Stimulated activated CD4-positive, alpha-beta T cell treated with anti-CD3 and anti-CD28 coated beads, Interleukin-15, amount 100 ng/mL, for 48 hours (primary cell): ENCODE data around the gene CCNJL.

Experiments
- DNase-seq, 2 donors: peaks; one replicate each; pipeline ENCODE4 v3.0.0-alpha.2; 2020; ENCODE audit warnings: low read depth in 2 of 2

The CCNJL gene

DNA sequence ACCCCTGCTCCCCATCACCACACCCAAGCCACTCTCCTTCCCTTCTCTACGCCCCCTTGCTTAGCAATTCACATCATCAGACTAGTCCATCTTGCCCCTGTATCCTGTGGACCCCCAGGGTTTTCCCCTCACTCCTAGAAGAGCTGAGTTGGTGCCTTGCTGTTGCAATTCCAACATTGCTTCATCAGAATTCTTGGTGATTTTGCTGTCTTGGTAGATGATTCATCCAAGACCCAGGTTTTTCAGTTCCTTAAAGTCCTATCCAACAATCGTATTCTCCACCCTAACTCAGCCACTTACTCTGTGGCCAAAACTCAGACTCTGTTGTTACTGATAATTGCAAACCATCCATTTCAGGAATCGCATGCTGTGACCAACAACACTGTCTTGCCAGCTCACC lies 21.4 kb upstream of the CCNJL start:
- no peak for DNase-seq

DNA sequence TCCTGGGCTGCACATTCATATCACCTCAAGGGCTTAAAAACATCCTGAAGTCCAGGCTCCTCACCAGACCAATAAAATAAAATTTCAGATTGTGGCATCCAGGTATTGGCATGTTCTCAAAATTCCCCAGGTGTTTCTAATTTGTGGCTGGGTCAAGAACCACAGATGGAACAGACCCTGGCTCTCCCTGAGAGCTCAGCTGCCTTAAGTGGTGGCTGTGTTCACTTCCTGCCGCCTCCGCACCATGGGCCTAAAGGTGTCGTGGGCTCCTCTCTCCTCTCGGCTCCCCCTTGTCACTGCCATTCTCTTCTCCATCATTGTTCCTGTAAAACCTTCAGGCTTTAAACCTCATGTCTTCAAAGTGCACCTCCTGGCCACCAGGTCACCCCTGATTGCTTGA lies 17.8 kb upstream of the CCNJL start:
- no peak for DNase-seq

DNA sequence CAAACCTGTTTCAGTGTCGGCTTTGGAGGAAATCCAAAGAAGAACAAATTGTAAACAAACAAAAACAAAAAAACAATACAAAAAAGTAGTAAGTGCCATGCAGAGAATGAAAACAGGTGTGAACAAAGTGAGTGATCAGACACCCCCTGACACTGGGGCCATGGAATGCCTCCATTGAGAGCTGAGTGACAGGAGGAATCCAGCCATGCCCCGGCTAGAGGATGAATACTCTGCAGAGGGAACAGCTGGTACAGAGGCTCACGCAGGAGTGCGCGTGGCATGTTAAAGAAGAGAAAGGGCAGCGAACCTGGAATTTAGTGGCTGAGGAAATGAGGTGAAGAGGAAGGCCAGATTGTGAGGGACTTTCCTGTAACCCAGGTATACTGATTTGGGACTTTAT lies 15.5 kb upstream of the CCNJL start:
- no peak for DNase-seq

DNA sequence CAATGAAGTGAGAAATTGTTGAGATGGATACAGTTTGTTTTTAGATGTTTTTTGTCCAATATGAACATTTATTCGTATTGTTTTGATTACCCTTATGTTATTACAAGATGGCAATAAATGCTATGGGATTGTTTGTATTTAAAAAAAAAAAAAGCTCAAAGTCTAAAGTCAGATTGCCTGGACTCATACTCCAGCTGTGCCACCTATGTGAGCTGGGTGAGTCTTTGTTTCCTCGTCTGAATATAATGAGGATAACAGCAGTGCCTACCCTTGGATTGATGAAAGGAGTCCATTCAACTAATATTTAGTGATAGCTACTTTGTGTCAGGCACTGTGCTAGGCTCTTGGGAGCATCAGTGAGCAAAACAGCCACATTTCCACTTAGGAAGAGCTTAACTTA lies 14.6 kb upstream of the CCNJL start:
- no peak for DNase-seq

DNA sequence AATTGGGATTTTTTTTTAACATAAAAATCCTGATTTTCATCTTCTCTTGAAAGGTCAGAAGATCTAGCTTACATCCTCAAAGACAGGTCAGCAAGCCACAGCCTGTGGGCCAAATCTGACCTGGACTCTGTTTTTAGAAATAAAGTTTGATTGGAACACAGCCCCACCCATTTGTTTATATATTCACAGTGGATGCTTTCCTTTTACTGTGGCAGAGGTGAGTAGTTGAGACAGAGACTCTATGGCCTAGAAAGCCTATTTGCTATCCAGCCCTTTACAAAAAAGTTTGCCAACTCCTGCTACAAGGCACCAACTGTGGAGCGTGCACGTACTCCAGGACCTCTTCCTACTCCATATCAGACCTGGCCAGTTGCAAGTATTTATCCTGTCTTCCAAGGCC lies 13.4 kb upstream of the CCNJL start:
- no peak for DNase-seq

DNA sequence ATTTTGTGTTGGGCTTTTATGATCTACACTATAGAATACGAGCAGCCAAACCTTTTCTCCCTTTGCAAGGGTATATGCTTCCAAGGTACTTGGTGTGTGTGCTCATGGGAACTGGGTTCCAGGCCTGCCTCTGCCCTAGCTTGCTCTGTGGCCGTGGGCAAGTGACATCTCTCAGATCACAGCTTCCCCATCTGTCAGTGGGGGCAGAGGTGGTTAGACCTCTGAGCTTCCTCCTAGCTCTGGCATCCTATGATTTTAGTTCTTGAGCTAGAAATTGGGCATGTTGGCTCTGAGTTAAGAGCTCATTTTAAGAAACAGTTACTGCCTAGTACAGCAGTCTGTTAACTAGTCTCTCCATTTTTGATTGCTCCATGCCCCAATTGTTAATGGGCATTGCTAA lies 12.5 kb upstream of the CCNJL start:
- no peak for DNase-seq

DNA sequence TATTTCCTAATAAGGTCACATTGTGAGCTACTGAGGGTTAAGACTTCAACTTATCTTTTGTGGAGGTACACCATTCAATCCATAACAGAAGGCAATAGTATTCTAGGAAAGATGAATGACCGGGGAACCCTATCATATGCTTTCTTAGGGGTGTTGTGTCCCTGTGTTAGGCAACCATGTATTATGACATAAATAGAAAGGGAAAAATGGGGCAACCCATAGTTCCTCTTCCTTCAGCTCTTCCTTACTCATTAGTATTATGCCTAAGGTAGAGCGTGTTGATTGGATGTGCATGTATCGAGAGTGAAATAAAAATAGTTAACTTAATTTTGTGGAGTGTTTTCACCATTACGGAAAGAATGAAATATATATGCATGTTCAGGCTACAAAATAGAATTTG lies 6.0 kb upstream of the CCNJL start:
- DNase-seq = no peak

DNA sequence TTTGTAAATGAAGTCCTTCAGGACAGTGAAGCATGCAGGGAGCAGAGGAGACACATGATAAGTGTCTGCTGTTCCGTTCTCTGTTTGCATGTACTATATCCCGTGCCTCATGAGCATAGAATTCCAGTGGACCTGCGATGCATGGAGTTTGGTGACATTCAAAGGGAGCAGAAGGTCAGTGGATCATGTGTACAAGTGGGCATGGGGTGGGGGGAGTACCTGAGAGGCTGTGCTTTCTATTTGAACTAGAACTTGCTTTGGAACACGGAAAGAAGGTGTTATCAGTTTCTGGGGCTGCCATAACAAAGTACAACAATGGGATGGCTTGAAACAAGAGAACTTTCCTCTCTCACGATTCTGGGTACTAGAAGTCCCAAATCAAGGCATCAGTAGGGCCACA lies 5.1 kb upstream of the CCNJL start:
- DNase-seq = no peak

DNA sequence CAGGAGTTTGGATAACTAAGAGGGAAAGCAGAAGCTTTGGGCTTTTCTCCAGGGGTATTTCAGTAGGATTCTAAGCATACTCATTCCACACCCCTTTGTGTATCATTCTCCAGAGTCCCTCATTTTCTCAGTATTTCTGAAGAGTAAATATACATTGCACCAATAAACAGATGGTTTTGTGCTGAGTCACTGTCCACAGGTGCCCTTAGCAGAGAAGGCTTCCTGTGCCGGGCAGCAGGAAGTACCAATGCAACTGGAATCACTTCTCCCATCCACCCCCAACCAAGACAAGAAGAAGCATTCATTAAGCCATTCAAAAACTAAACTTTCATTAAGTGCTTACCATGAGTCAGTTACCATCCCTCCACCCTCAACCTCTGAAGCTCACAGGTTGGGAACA lies 3.6 kb upstream of the CCNJL start:
- DNase-seq = no peak

DNA sequence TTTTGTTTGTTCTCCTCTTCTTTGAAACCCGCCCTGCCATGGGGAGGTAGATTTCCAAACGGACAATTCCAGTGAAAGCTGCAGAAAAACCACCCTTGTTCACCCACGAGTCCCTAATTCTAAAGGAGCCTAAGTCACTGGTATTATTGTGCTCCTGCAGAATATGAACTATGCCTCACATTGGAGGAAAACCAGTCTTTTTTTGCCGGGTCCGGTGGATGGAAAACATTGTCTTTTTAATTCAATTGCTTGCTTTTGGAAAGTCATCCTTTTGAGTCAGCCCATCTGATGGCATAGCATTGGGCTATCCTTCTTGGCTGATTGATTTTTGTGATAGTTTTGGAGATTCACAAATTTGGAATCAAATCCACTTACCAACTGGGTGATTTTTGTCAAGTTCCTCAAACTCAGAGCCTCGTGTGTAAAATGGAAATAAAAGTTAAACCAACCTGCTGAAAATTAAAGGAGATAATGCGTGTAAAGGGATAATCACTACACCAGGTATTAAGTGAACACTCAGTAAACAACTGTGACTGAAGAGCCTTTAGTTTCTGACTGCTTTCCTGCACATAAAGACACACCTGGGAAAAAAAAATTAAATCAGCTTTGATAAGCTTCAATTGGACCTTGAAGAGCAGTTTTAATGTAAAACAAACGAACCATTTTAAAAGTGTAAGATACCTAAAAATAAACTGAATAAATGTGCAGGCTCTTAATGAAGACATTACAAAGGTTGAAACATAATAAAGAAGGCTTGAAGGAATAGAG lies 780 bp upstream of the CCNJL start:
- DNase-seq = no peak

DNA sequence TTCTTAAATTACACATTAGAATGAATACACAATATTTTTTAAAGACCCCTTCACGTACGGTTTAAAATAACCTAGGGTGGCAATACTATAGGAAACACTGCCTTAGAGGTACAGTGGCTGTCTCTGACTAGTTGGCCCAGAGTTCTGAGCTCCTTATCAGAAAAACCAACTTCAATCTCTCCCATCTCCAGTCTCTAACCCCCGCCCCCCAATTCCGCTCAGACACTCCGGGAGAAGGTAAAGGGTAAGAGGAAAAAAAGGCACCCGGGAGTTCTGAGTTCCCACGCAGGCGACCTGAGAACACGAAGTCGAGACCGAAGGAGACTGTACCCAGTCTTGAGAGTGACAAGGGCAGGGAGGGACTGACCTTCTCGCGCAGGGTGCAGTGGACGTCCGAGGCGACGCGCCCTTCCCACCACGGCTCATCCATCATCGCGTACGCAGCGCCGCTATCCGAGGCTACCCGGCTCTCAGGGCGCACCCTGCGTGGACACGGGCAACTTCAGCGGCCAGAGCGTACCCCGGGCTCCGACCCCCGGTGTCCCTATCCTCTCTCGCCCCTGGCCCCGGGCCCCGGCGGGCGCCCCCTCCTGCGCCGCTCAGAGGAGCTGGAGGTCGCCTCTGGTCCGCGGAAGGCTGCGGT lies 752 bp downstream of the CCNJL start:
- no peak for DNase-seq

DNA sequence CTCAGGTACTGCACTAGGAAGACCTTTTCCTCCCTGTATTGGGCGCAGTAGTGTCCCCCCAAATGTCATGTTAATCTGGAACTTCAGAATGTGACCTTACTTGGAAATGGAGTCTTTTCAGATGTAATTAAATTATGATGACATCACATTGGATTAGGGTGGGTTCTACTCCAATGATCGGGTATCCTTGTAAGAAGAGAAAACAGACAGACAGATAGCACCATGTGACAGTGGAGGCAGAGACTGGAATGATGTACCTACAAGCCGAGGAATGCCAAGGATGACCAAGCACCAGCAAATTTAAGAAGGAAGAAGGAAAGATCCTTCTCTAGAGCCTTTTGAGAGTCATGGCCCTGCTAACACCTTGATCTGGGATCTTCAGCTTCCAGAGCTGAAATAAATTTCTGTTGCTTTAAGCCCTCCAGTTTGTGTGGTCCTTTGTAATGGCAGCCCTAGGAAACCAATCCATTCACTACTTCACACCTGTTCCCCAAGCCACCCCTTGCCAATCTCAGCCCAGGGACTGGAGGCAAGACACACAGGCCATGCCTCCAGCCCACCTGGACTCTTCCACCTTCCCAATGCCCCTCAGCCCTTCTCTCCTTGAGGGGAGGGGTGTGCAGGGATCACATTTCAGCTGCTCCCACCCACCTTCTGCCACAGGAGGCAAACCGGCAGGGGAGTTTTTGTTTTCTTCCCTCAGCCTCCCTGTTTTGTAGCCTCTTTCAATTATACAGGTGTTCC lies 1.6 kb downstream of the CCNJL start:
- no peak for DNase-seq

DNA sequence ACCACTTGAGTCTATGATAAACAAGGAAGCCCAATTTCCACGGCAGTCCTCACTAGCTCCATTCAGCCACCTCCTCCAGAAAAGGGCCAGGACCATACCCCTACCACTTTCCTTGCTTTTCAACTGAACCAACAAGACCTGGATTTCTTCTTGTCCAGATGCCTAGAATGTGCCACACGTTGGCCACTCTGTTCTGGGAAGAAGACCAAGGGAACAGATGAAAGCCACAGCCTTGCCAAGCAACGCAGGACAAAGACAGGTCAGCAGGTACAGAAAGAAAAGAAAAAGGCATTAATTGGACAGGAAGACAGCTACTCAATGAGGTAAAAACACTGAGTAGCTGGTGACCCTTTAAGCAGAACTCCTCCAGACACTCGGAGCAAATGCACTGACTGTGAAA lies 2.2 kb downstream of the CCNJL start:
- no peak for DNase-seq

DNA sequence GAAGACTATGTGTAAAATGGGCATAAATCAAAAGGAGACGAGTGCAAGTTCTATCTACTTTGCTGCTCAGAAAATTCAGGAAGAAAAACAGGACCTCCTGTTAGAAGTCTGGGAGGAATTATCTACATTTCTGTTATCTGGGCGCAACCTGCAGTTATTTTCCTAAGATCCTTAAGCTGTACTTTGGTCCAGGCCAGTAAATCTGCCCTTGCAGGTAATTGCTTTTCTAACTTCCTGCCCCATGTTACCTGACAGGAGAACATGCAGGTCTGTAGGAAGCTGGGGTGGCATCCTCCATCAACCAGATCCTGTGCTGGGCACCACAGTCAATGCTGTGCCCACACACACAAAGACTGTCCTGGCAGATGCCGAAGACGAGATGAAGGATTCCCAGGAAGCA lies 5.7 kb downstream of the CCNJL start:
- DNase-seq = no peak

DNA sequence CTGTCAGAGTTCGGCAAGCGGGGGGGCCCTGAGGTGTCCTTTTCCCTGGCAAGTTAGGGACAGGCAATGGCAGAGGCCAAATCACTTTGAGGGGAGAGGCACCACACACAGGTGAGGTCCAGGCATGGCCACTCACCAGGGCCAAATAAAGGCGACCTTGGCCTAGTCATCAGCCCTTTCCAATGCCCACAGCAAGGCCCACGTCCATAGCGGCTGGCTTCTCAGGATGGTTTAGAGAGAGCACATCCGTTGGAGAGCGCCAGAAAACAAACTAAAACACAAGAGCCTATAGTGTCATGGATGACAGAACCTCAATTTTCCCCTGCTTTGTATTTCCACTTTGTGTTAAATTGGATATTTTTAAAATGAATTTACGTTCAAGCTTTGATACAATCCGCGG lies 7.0 kb downstream of the CCNJL start:
- DNase-seq = no peak

DNA sequence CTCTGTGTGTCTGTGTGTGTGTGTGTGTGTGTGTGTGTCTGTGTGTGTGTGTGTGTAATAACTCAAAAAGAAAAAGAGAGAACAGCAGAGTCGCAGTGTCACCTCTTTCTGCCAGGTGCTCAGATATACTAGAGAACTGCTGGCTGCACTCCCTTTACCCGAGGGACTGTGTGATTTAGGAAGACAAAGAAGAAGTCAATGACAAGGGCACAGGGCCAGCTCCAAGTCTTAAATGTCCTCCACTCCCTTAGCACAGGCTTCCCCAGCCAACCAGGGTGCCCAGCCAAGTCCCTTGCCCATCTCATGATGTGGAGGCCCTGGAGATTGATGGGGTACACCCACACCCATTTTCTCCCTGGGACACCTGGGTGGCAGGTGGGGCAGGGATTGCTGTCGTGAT lies 8.7 kb downstream of the CCNJL start:
- no peak for DNase-seq

DNA sequence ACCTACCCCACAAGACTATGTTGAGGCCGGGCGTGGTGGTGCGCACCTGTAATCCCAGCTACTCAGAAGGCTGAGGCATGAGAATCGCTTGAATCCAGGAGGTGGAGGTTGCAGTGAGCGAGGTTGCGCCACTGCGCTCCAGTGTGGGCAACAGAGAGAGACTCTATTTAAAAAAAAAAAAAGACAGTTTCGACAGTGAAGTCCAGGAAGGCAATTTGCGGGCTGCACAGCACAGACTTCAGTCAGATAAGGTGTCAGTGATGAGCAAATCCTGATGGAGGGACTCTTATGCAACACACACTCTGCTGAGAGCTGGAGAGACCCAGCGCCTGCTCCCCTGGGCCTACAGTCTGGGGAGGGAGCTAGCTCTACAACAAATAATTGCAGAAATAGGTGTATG lies 14.2 kb downstream of the CCNJL start:
- DNase-seq = no peak

DNA sequence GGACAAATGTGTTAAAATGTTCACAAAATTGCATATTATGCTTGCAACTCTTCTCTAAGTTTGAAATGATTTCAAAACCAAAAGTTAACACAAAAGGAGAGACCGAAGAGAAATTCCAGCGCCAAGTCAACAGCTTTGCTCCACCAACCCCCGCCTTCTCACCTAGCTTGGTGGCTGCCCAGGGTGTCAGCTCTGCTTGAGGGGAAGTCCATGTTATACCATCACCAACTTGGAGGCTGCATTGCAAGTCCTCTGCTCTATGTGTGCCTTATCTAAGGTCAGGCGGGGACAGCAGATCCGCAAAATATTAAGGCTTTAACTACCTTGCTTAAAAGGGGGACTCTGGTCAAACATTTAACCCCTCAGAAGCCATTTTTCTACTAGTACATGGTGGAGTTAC lies 14.6 kb downstream of the CCNJL start:
- no peak for DNase-seq

DNA sequence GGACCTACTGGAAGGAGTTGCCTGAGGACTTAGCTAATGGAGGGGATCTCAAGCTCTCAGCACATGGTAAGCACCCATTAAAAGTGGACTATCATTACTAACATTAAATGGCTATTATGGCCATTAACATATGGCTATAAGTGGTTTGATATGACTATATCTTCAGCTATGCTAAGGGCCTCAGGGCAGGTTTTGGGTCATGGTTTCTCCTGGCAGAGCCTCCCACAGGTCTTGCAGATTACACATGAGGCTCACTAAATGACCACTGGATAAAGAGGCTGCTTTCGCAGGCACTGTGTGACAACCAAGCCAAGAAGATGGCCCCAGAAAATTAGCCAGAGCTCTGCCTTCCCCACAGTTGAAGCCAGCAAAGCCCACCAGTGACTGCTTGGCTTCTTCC lies 15.4 kb downstream of the CCNJL start:
- DNase-seq = no peak

DNA sequence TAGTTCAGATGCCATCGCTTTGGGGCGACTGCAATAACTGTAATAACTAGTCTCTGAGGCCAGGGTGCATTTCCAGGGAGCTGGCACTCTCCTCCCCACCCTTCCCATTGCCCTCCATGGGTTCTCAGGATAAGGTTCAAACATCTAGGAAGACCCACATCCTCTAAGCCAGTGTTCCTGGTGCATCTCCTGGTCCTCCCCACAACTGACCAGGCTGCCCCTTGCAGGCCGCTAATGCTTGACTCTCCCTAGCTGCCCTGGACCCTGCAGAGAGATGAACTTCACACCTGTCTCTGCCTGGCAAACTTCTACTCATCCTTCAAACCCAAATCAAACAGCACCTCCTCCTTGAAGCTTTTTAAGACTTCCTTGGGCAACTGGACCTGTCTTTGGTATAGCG lies 15.9 kb downstream of the CCNJL start:
- no peak for DNase-seq

DNA sequence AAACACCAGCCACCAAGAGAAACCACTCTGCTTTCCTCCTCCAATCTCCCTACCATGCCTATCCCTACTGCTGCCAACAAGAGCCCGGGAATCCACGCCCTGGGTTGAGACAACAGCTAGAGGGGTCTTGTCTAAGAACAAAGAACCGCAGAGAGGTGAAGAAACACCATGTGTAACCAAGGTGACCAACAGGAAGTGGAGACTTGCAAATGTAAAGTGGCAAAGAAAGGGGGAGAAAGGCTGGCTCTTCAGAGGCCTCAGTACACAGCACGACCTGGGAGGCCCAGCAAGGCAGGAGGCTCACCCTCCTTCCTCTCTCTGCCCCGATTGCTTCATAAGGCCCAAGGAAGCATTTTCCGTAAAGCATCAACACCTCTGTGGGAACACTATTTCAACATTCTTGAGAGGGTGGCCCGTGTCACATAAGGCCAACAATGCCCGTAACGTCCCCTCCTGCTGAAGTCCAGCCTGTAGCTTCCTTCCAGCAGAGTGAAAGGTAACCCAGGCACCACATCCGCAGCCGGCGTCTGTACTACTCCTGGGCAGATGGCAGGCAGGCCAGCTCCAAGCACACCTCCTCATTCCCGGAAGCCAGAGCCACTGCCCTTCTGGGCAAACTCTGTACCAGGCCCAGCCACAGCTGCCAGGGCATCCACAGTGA lies 18.3 kb downstream of the CCNJL start:
- DNase-seq = no peak

DNA sequence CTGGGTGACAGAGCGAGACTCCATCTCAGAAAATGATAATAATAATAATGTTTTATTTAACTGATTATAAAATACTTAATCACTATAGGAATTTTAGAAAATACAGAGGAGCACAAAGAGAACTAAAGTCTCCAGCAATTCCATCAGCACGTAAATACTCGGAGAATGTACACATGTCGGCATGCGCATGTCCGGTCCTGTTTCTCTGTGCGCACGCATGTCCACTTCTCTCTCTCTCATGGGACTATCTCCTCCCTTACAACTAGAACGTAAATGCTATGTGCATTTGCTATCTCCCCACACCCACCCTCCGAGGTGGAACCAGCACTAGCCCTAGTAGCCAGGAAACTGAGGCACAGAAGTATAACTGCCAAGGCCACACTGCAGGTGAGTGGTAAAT lies 19.0 kb downstream of the CCNJL start:
- no peak for DNase-seq

DNA sequence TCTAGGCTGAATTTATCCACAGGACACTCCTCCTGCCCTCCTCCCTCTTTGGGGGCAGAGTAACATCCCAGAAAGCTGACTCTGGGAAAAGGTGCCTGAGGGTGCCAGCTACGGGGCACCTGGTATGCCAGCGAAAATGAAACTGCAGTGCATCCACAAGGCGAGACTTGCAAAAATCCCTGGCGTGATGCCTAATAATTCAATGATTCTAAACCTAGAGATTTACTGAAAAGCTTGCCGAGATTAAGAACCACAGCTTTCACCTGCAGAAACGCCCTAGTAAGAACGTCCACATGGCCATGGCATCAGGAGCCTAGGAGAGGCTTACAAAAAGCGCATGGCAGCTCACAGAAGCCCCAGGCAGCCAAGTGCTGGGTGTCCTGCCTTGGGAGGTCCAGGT lies 20.9 kb downstream of the CCNJL start:
- DNase-seq = no peak
